ENCODE results near the gene PIGS.

Gene PIGS

DNA sequence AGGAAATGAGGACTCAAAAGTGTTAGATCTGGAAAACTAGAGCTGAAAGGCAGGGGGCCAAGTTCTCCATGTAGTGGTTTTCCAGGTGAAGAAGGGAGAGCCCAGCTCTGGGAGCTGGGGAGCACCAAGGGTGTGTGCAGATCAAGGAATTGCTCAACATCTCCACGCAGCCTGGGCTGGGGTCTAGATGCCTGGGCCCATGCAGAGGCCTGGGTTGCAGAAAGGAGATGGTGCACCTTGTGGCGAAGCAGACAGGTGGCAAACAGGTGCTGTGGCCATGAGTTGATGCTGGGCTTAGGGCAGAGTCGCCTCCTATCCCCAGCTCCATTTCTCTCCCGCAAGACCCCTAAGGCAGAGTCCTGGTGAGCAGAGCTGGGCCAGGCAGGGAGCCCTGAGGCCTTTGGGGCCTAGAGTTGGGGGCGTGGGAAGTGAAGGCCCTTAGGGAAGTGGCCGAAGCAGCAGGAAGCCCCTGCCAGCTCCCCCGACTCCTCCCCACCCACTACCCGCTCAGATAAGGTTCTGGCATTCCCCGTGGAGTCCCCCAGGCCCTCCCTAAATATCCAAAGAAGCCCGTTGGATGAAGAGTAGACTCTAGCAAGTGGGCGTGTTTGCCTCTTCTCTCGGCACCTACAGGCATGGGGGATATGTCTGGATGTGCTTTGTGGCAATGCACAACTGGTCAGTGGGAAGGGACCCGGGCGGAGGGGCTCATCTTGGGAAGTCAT, 64.4 kb downstream of the PIGS start:
- no peak for DNase-seq (ENCODE audit: low spot score)

DNA sequence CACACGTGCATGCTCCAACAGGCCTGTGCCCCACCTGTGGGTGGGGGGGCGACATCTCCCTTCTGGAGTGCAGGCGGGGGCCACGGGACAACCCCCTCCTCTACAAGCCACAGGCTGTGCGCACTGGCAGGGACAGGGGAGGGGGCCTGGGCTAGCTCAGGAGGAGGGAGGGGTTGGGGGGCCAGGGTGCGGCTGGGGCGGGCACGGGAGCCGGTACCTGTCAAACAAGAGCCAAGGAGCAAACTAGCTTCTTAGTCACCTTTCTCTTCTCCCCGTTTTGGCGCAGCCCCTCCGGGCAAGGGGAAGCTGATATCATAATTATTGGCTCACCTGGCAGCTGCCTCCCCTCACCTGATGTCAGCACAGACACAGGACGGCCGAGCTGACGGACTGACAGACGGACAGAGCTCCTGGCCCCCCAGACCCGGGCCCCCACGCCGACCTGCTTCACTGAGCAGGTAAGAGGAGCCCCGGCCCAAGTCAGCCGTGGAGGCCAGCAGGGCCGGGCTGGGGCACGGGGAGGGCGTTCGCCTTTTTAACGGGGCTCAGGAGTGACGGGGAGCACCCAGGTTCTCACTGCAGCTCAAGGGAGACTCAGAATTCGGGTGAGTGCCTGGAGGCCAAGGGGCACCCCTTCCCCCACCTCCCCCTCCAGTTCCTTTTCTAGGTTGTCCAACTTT, 65.2 kb downstream of the PIGS start, which contains the start of gene FOXN1:
TSS of gene FOXN1 (plus strand) at position 363 of the 680 bp plus-strand sequence. CDS start 17,622 bp downstream, outside the sequence.
- no peak for DNase-seq (ENCODE audit: low spot score)

DNA sequence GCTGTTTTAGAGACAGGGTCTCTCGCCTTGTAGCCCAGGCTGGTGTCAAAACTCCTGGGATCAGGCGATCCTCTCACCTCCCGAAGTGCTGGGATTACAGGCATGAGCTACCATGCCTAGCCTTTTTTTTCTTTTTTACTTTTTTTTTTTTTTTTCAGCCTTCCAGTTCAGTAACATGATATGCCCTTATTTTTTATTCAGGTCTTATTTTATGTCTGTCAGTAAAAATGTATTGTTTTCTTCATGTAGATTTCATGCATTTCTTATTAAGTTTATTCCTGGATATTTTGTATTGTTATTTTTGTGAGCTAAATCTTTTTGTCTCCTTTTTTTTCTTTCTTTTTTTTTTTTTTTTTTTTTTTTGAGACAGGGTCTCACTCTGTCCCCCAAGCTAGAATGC, 67.9 kb downstream of the PIGS start:
- no peak for DNase-seq (ENCODE audit: low spot score)

Measured in LoVo (cell line).